ENCODE data around the gene MAMLD1. TPM values are rescaled to one million over a fixed set of nuclear protein-coding genes. Genes with fewer than 3 reads are reported as not detected.

MAMLD1 gene
- total RNA-seq, 1 donor from 2014 or later, result 1.8 TPM

DNA sequence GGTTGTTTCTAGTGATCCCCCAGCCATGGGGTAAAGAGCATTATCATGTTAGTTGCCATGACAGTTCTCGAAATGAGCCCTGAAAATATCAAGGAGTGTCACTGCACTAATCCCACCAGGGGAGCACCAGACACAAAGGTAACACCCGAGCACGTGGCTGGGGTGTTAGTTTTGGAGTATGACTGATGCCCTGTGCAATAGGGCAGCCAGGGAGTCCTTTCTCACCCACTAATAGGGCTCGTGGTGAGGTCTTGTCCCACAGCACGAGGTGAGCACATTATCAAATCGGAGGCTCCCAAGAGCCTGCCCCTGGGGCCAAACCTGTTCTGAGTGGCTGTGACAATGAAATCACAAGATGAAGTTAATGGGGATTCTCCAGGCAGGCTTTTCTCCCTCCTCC lies 9.6 kb downstream of the MAMLD1 start:
- Histone ChIP-seq H3K4me1 (no peaks in the 10 kb centered on the region), H3K36me3 (no peaks in the 10 kb centered on the region), H3K4me3 (no peak overlapping the region), H3K27me3 (ENCODE audit: low read depth) (no peaks in the 10 kb centered on the region), H3K9me3 (replicated peaks) (no peaks in the 10 kb centered on the region), H3K27ac (replicated peaks) (no peak overlapping the region)
- intact Hi-C loops (cut with micrococcal nuclease), result no loop called here
- no peak for TF ChIP-seq CTCF (IDR thresholded peaks at IDR 0.05; ENCODE audit: borderline replicate concordance)
- DNase-seq, result no peak

DNA sequence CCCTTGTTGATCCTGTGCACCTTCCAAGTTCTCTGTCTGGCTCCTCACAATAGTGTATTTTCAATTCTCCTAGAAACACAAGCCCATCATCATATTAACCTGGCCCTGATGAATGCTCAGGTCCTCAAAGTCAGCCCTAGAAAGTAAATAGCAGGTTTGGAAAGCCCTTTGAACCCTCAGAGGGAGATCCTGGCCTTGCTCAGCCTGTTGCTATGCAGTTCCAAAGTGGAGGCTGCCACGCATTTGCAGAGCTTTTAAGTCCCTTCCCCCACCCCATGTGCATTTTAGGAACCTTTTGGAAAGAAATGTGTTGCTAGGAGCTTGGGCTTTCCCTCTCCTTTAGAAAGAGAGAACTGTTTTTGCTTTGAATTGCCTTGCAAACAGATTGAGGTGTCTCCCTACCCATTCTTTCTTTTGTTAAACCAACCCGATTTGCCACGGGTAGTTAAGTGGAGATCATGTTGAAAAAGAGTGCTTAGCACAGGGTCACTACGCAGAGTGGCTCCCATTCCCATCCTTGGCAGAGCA lies 12.2 kb downstream of the MAMLD1 start:
- TF ChIP-seq CTCF (IDR thresholded peaks at IDR 0.05; ENCODE audit: borderline replicate concordance), result no peak

GRCh38 chrX:150377005-150377404 lies 13.9 kb downstream of the MAMLD1 start:
- no peaks in the 10 kb centered on the region for H3K27me3 ChIP-seq (ENCODE audit: low read depth)
- H3K36me3 ChIP-seq, result no peaks in the 10 kb centered on the region
- intact Hi-C loops (cut with micrococcal nuclease), result no loop called here
- H3K9me3 ChIP-seq (replicated peaks), result no peaks in the 10 kb centered on the region
- DNase-seq, result no peak
- no peak overlapping the region for H3K4me3 ChIP-seq
- no peak for TF ChIP-seq CTCF (IDR thresholded peaks at IDR 0.05; ENCODE audit: borderline replicate concordance)
- H3K27ac ChIP-seq (replicated peaks), result no peak overlapping the region
- no peaks in the 10 kb centered on the region for H3K4me1 ChIP-seq

More for the DNA sequence above, 12.2 kb downstream of the MAMLD1 start:
- Histone ChIP-seq H3K4me3 (no peak overlapping the region), H3K36me3 (no peaks in the 10 kb centered on the region), H3K27me3 (ENCODE audit: low read depth) (no peaks in the 10 kb centered on the region), H3K9me3 (replicated peaks) (no peaks in the 10 kb centered on the region), H3K4me1 (no peaks in the 10 kb centered on the region), H3K27ac (replicated peaks) (no peak overlapping the region)
- DNase-seq, result no peak
- intact Hi-C loops (cut with micrococcal nuclease), result no loop called here

DNA sequence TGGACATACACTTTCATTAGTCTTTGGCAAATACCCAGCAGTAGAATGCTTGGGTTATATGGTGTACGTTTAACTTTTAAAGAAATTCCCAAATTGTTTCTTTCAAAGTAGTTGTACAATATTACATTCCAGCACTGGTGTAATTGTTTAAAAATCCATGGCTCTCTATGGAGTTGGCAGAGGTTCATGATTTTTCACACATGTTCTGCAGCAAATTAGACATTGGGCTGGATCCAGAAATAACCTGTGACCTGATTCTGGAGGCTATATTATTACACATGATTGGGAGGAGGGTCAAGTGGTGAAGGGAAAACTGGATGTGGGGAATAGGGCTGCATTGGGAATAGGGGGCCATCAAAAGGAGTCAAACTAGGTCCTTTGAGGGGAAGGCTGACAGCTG lies 41.9 kb downstream of the MAMLD1 start:
- intact Hi-C loops (cut with micrococcal nuclease), result no loop called here
- TF ChIP-seq CTCF (IDR thresholded peaks at IDR 0.05; ENCODE audit: borderline replicate concordance), result no peak
- Histone ChIP-seq H3K9me3 (replicated peaks) (no peaks in the 10 kb centered on the region), H3K27me3 (ENCODE audit: low read depth) (no peaks in the 10 kb centered on the region), H3K4me1 (peaks cover 6% of the 10 kb centered on the region), H3K4me3 (no peak overlapping the region), H3K27ac (replicated peaks) (no peak overlapping the region), H3K36me3 (no peaks in the 10 kb centered on the region)
- DNase-seq, result no peak

- no peaks in the 10 kb centered on the region for H3K27me3 ChIP-seq (ENCODE audit: low read depth)
- peak; percentile 13 for TF ChIP-seq CTCF (IDR thresholded peaks at IDR 0.05; ENCODE audit: borderline replicate concordance)
- no peak for DNase-seq
- peaks cover 11% of the 10 kb centered on the region for H3K4me1 ChIP-seq
- H3K4me3 ChIP-seq, result no peak overlapping the region
- intact Hi-C loops (cut with micrococcal nuclease), result no loop called here
- H3K36me3 ChIP-seq, result no peaks in the 10 kb centered on the region
- H3K9me3 ChIP-seq (replicated peaks), result no peaks in the 10 kb centered on the region
- no peak overlapping the region for H3K27ac ChIP-seq (replicated peaks)
These were observed 42.5 kb downstream of the MAMLD1 start for GRCh38 chrX:150405576-150405975.

All from left ventricle myocardium inferior (tissue), 1 donor.